Esophagus squamous epithelium (tissue), 5 donors: ENCODE data around the gene LNPEP. TPM values are rescaled to one million over a fixed set of nuclear protein-coding genes. Genes with fewer than 3 reads are reported as not detected.

Source experiments
- DNase-seq: peaks from one replicate; lab custom pipeline; 2025; lab: John Stamatoyannopoulos, UW
- H3K27ac ChIP-seq, 4 donors: fragments of 200-600 bp; sonication (generic); one replicate each; pipeline ENCODE4 v1.5.1; 2016 to 2019; ENCODE audit warnings: mild to moderate bottlenecking in 1 of 4
- H3K27me3 ChIP-seq, 4 donors: fragments of 200-600 bp; sonication (generic); 1 replicate in 3 of 4; 2 replicates in 1 of 4; pipeline versions ENCODE4 v1.5.1 to v1.6.0; 2017 to 2021; ENCODE audit warnings: antibody characterized with exemption in 1 of 4
- H3K36me3 ChIP-seq, 3 donors: fragments of 200-600 bp; sonication (generic); one replicate each; pipeline ENCODE4 v1.5.1; 2016 to 2019
- H3K4me1 ChIP-seq, 3 donors: fragments of 200-600 bp; sonication (generic); one replicate each; pipeline ENCODE4 v1.5.1; 2017 to 2019
- H3K4me3 ChIP-seq, 4 donors: fragments of 200-600 bp; sonication (generic); 1 replicate in 3 of 4; 2 replicates in 1 of 4; pipeline ENCODE4 v1.5.1; 2016 to 2019; ENCODE audit warnings: mild to moderate bottlenecking in 2 of 4, moderate library complexity in 1 of 4
- H3K9me3 ChIP-seq, 3 donors: fragments of 200-600 bp; sonication (generic); one replicate each; pipeline ENCODE4 v1.5.1; 2016 to 2019
- CTCF ChIP-seq, 6 experiments: fragments of 450-650 bp in 4 of 6; fragments of 200-600 bp in 2 of 6; sonication (generic) in 2 of 6; IDR thresholded peaks; one replicate each; pipeline ENCODE4 v1.5.1; 2016 to 2019; ENCODE audit warnings: antibody characterized with exemption in 6 of 6, mild to moderate bottlenecking in 4 of 6, moderate library complexity in 4 of 6
- POLR2A ChIP-seq, 4 donors: fragments of 450-650 bp; IDR thresholded peaks; one replicate each; pipeline ENCODE4 v1.6.1; 2017; ENCODE audit warnings: antibody characterized with exemption in 4 of 4, mild to moderate bottlenecking in 4 of 4, moderate library complexity in 3 of 4
- WGBS, 2 donors: methylation state at CpG; one replicate each; pipeline ENCODE4 v1.1.5; 2018; 5-methylcytosine and 5-hydroxymethylcytosine counted together
- intact Hi-C: fragments of 100-400 bp; cut with DNase I; formaldehyde crosslinking; loops from one replicate; pipeline ENCODE4 v1.15.0; 2022
- total RNA-seq, 4 donors: library from RNA; depleted of rRNA; stranded (reverse); fragments of >200 nt; gene quantifications; one replicate each; pipeline ENCODE4 v1.1.0, GENCODE V29; 2016
- donor health status: DM: yes; HTN: yes; CAD: no.

Gene LNPEP
- total RNA-seq, 4 donors from 2014 or later, result 32.0 to 48.1 (median 36.0) TPM

DNA sequence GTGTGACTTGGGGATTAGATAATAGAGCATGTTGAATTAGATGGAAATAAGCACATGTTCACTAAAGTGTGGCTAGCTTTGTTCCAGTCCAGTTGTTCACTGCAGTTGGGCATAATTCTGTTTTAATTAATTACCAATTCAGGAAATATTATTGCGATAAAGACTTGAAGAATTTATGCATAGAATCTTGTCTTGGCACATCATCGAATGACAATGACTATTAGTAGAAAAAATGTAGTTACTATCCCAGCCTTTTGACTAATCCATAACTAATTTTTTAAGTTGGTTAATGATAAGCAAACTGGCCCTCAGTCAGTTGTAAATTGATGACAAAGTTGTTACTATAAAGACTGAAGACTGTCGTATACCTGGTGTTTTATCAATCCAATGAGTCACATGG lies 10.5 kb downstream of the LNPEP start:
- Histone ChIP-seq H3K27ac (no peak overlapping the region), H3K4me1 (peaks cover 0 to 35% (median 0%) of the 10 kb centered on the region in 3 donors), H3K9me3 (no peaks in the 10 kb centered on the region), H3K4me3 (no peak overlapping the region), H3K36me3 (no peaks in the 10 kb centered on the region), H3K27me3 (no peaks in the 10 kb centered on the region)
- TF ChIP-seq CTCF (IDR thresholded peaks at IDR 0.05), result no peak
- intact Hi-C loops, result no loop called here
- DNase-seq, result no peak
- 69 to 84% methylated on average over 3 of the region's 3 CpGs for WGBS, 2 donors

DNA sequence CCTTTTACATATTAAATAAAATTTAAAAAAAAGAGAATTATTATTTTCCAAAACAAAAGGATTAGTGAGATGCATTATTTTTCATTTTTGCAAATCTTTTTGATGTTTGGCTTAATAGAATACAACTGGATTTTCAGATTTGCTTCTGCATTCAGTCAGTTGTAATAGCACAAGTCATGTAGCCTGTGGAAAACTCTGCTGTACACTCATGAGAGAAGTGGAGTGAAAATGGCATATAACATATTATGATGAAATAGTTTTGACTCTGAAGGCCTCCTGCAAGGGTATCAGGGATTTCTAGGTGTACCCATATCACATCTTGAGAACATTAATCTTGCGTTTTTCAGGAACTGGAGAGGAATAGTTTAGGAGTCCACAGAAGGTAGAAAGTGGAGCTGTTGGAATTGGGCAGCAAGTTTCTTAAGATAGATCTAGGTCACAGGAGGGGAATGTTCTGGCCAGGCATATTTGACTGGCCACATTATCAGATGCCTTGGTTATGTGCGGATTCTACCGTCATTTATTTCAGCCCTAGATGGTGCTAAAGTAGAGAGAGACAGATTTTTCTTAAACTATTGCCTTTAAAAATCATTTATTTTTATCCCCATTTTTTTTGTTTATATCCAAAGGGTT lies 16.4 kb downstream of the LNPEP start:
- Histone ChIP-seq H3K4me1 (peaks cover 0 to 25% (median 6%) of the 10 kb centered on the region in 3 donors), H3K27me3 (no peaks in the 10 kb centered on the region)
- TF ChIP-seq POLR2A (IDR thresholded peaks at IDR 0.05) (no peak), CTCF (IDR thresholded peaks at IDR 0.05) (no peak)

GRCh38 chr5:96952974-96953730 lies 17.3 kb downstream of the LNPEP start:
- no peaks in the 10 kb centered on the region for H3K36me3 ChIP-seq
- intact Hi-C loops, result no loop called here
- WGBS, 2 donors, result 38 to 51% methylated on average over 7 of the region's 7 CpGs
- peaks cover 0 to 34% (median 6%) of the 10 kb centered on the region in 3 donors for H3K4me1 ChIP-seq
- no peak for DNase-seq
- no peak overlapping the region for H3K4me3 ChIP-seq
- H3K27me3 ChIP-seq, result no peaks in the 10 kb centered on the region
- TF ChIP-seq POLR2A (IDR thresholded peaks at IDR 0.05) (no peak), CTCF (IDR thresholded peaks at IDR 0.05) (no peak)
- no peaks in the 10 kb centered on the region for H3K9me3 ChIP-seq
- peak overlapping the region in 3 of 4 donors; percentile 13 to 60 (median 43) for H3K27ac ChIP-seq

More for the DNA sequence above, 16.4 kb downstream of the LNPEP start:
- Histone ChIP-seq H3K4me3 (no peak overlapping the region), H3K27ac (peak overlapping the region in 2 of 4 donors; percentile 13 to 43), H3K36me3 (no peaks in the 10 kb centered on the region), H3K9me3 (no peaks in the 10 kb centered on the region)
- no peak for DNase-seq
- WGBS, 2 donors, result 78 to 90% methylated on average over 3 of the region's 3 CpGs
- intact Hi-C loops, result no loop called here

- WGBS, 2 donors, result 71 to 72% methylated on average over 4 of the region's 4 CpGs
- no peaks in the 10 kb centered on the region for H3K9me3 ChIP-seq
- H3K36me3 ChIP-seq, result no peaks in the 10 kb centered on the region
- intact Hi-C loops, result no loop called here
- no peak overlapping the region for H3K27ac ChIP-seq
- H3K4me3 ChIP-seq, result no peak overlapping the region
- TF ChIP-seq POLR2A (IDR thresholded peaks at IDR 0.05), result no peak
- TF ChIP-seq CTCF (IDR thresholded peaks at IDR 0.05), result no peak
- H3K4me1 ChIP-seq, result peaks cover 0 to 46% (median 5%) of the 10 kb centered on the region in 3 donors
- no peaks in the 10 kb centered on the region for H3K27me3 ChIP-seq
- DNase-seq, result no peak
Measured at GRCh38 chr5:96957254-96958049, 21.6 kb downstream of the LNPEP start.
